IPS-11a (cell line): ENCODE results near the gene ADAMTS4.
"Not testable (repeated sequence)": the region's sequence is repeated elsewhere in the genome, so short reads cannot be mapped to it uniquely, and the experiment has no call there.

Source experiments
- H3K4me3 ChIP-seq: one replicate; pipeline ENCODE4 v1.5.1; 2013; ENCODE audit warnings: low read depth, low read length, control low read depth

The ADAMTS4 gene

GRCh38 chr1:161198897-161199431, at the start of gene ADAMTS4:
Gene ADAMTS4, minus strand, starts transcription at chr1:161199054. Its CDS starts 427 bp downstream, at chr1:161198627.
- H3K4me3 ChIP-seq, result no peak within 1 kb of the TSS

GRCh38 chr1:161244888-161245287, 46.0 kb upstream of the ADAMTS4 start:
- no peak overlapping the region for H3K4me3 ChIP-seq

GRCh38 chr1:161242313-161242712, 43.5 kb upstream of the ADAMTS4 start:
- no peak overlapping the region for H3K4me3 ChIP-seq

- H3K4me3 ChIP-seq, result no peak overlapping the region
Measured at GRCh38 chr1:161241682-161242081, 42.8 kb upstream of the ADAMTS4 start.

- H3K4me3 ChIP-seq, result no peak within 1 kb of the TSS
Measured at GRCh38 chr1:161238039-161238473, 39.2 kb upstream of the ADAMTS4 start, which contains the start of gene NR1I3. Gene NR1I3, minus strand, starts transcription at chr1:161238203. Its CDS starts 1,638 bp downstream, at chr1:161236565.

- H3K4me3 ChIP-seq, result no peak overlapping the region
Measured at GRCh38 chr1:161235957-161236775, 37.3 kb upstream of the ADAMTS4 start.

GRCh38 chr1:161233102-161233501, 34.2 kb upstream of the ADAMTS4 start:
- H3K4me3 ChIP-seq, result no peak overlapping the region

GRCh38 chr1:161230762-161231161, 31.9 kb upstream of the ADAMTS4 start:
- no peak overlapping the region for H3K4me3 ChIP-seq

GRCh38 chr1:161229896-161230295, 31.0 kb upstream of the ADAMTS4 start:
- H3K4me3 ChIP-seq, result no peak overlapping the region

- no peak overlapping the region for H3K4me3 ChIP-seq
Measured at GRCh38 chr1:161228032-161228431, 29.2 kb upstream of the ADAMTS4 start.

GRCh38 chr1:161227196-161227871, 28.5 kb upstream of the ADAMTS4 start:
- H3K4me3 ChIP-seq, result no peak overlapping the region

GRCh38 chr1:161226759-161227158, 27.9 kb upstream of the ADAMTS4 start:
- peak overlapping the region; percentile 87 for H3K4me3 ChIP-seq

GRCh38 chr1:161226320-161226711, 27.5 kb upstream of the ADAMTS4 start:
- H3K4me3 ChIP-seq, result peak overlapping the region; percentile 87

- H3K4me3 ChIP-seq, result peak within 1 kb of the TSS; percentile 87
Measured at GRCh38 chr1:161225534-161226319, 26.9 kb upstream of the ADAMTS4 start, which contains the start of gene TOMM40L. Gene TOMM40L, plus strand, starts transcription at chr1:161226060. Its CDS starts 430 bp downstream, at chr1:161226490.

GRCh38 chr1:161225178-161225533, 26.3 kb upstream of the ADAMTS4 start:
- no peak overlapping the region for H3K4me3 ChIP-seq

- H3K4me3 ChIP-seq, result not testable (repeated sequence)
Measured at GRCh38 chr1:161224695-161225087, 25.8 kb upstream of the ADAMTS4 start.

- H3K4me3 ChIP-seq, result no peak overlapping the region
Measured at GRCh38 chr1:161223805-161224694, 25.2 kb upstream of the ADAMTS4 start.

- H3K4me3 ChIP-seq, result no peak overlapping the region
Measured at GRCh38 chr1:161222175-161223019, 23.5 kb upstream of the ADAMTS4 start.

- no peak overlapping the region for H3K4me3 ChIP-seq
Measured at GRCh38 chr1:161220002-161220401, 21.1 kb upstream of the ADAMTS4 start.
